Caco-2 (cell line): Measurements from ENCODE around the gene ZBTB7A. TPM values are rescaled to one million over a fixed set of nuclear protein-coding genes. Genes with fewer than 3 reads are reported as not detected.
A peak's percentile ranks its signal among the peaks of the same experiment; 100 is the strongest.

Experiments
- BruUV-seq: library from RNA; stranded (reverse); fragments of 400-500 nt; replicated peaks from 2 replicates; lab custom pipeline; 2021; lab: Mats Ljungman, UMichigan
- CTCF ChIA-PET: fragments of 300-600 bp; sonication (Branson Sonifier 250); formaldehyde crosslinking; loops from one replicate; lab custom pipeline; 2022; ENCODE audit warnings: antibody characterized with exemption; lab: Charles Lee
- POLR2A ChIA-PET: fragments of 300-600 bp; sonication (Branson Sonifier 250); formaldehyde crosslinking; loops from one replicate; lab custom pipeline; 2022; ENCODE audit warnings: antibody characterized with exemption; lab: Charles Lee
- DNase-seq, 2 experiments: peaks; one replicate each; pipeline versions ENCODE4 v3.0.0 to v3.0.0-alpha.2; 2020 to 2022
- H3K27me3 ChIP-seq: replicated peaks from 2 replicates; pipeline ENCODE4 v1.6.0; 2011; ENCODE audit warnings: low read length; ENCODE audit not compliant: control insufficient read depth, insufficient read depth
- H3K36me3 ChIP-seq: 2 replicates; pipeline ENCODE4 v1.5.1; 2011; ENCODE audit warnings: low read length; ENCODE audit not compliant: control insufficient read depth, insufficient read depth
- H3K4me1 ChIP-seq: fragments of 250-450 bp; sonication (Bioruptor Pico); 2 replicates; pipeline ENCODE4 v1.5.1; 2020; ENCODE audit warnings: mild to moderate bottlenecking
- H3K4me3 ChIP-seq: 2 replicates; pipeline ENCODE4 v1.5.1; 2011; ENCODE audit warnings: low read depth, mild to moderate bottlenecking, control low read depth, low read length
- H3K9me3 ChIP-seq: fragments of 250-450 bp; sonication (Bioruptor Pico); 2 replicates; pipeline ENCODE4 v1.5.1; 2020; ENCODE audit warnings: mild to moderate bottlenecking, moderate library complexity
- H3K27ac Mint-ChIP-seq: one replicate; pipeline ENCODE4 v1.8.0; 2022; ENCODE audit warnings: mixed read lengths; ENCODE audit not compliant: unreplicated experiment
- H3K27me3 Mint-ChIP-seq: one replicate; pipeline ENCODE4 v1.8.0; 2022; ENCODE audit warnings: mixed read lengths; ENCODE audit not compliant: insufficient read depth, unreplicated experiment
- H3K36me3 Mint-ChIP-seq: one replicate; pipeline ENCODE4 v1.8.0; 2022; ENCODE audit warnings: mild to moderate bottlenecking, mixed read lengths; ENCODE audit not compliant: insufficient read depth, unreplicated experiment
- H3K4me1 Mint-ChIP-seq: one replicate; pipeline ENCODE4 v1.8.0; 2022; ENCODE audit warnings: low read depth, mixed read lengths; ENCODE audit not compliant: unreplicated experiment
- H3K4me3 Mint-ChIP-seq: one replicate; pipeline ENCODE4 v1.8.0; 2022; ENCODE audit warnings: mild to moderate bottlenecking, moderate library complexity, mixed read lengths; ENCODE audit not compliant: unreplicated experiment
- H3K9me3 Mint-ChIP-seq: one replicate; pipeline ENCODE4 v1.8.0; 2022; ENCODE audit warnings: mixed read lengths; ENCODE audit not compliant: unreplicated experiment
- intact Hi-C: fragments of 100-400 bp; cut with micrococcal nuclease; formaldehyde crosslinking; loops from one replicate; pipeline ENCODE4 v1.10.0; 2022; ENCODE audit not compliant: unreplicated experiment
- total RNA-seq: library from RNA; stranded (reverse); gene quantifications from 2 replicates; pipeline ENCODE4 v1.2.3, GENCODE V29; 2022
- TF ChIP-seq, protein P1 (sequence below), 2 experiments: fragments of 200-600 bp in 1 of 2; IDR thresholded peaks; 1 replicate in 1 of 2; 2 replicates in 1 of 2; pipeline versions ENCODE4 v1.5.1 to v1.8.0; 2011 to 2022; ENCODE audit warnings: antibody characterized with exemption in 1 of 2, control low read depth in 1 of 2, inconsistent platforms in 1 of 2, low read depth in 1 of 2, low read length in 1 of 2, mild to moderate bottlenecking in 1 of 2, moderate library complexity in 1 of 2; ENCODE audit not compliant: insufficient read depth in 1 of 2, severe bottlenecking in 1 of 2, unreplicated experiment in 1 of 2

The ZBTB7A gene
- total RNA-seq, 1 experiment from 2014 or later = 11.9 TPM

DNA sequence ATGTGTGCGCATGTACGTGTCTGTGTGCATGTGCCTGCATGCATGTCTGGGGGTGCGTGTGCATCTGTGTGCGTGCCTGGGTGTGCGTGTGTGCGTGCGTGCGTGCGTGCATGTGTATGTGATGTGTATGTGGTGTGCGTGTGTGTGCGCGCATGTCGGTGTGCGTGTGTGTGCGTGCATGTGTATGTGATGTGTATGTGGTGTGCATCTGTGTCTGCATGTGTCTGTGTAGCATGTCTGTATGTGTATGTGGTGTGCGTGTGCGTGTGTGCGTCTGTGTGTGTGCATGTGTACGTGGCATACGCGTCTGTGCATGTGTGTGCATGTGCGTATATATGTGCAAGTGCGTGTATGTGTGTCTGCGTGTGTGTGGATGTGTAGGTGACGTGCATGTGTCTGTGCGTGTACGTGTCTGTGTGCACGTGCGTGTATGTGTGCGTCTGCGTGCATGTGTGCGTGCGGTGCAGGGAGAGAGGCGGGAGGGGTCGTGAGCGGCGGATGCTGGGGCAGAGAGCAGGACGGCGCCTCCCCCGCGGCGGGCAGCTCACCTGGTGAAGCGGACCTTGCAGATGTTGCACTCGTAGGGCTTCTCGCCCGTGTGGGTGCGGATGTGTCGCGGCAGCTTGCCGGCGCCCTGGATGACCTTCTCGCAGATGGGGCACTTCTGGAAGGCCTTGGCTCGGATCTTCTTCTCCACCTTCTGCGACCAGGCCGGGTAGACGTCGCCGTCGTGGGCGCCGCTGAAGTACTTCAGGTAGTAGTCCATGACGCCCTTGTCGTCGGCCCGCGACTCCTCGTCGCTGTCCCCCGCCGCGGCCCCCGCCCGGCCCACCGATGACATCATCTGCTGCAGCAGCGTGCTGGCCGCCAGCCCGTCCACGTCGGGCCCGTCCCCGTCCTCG lies 13.0 kb downstream of the ZBTB7A start:
- no peak overlapping the region for H3K4me3 ChIP-seq
- Mint-ChIP-seq H3K27me3 (no peaks in the 10 kb centered on the region), H3K27ac (no peak overlapping the region), H3K9me3 (no peaks in the 10 kb centered on the region), H3K36me3 (peaks cover 85% of the 10 kb centered on the region), H3K4me1 (no peaks in the 10 kb centered on the region), H3K4me3 (no peak overlapping the region)
- H3K9me3 ChIP-seq = no peaks in the 10 kb centered on the region
- intact Hi-C loops = no loop called here
- no peaks in the 10 kb centered on the region for H3K27me3 ChIP-seq
- BruUV-seq = no TSS peak
- H3K4me1 ChIP-seq = peaks cover 7% of the 10 kb centered on the region; the same call in 1 of the 2 replicates
- POLR2A ChIA-PET = no interaction called here
- peaks cover 3% of the 10 kb centered on the region for H3K36me3 ChIP-seq
- DNase-seq = no peak
- CTCF ChIA-PET = no interaction called here
- TF ChIP-seq, protein P1, sequence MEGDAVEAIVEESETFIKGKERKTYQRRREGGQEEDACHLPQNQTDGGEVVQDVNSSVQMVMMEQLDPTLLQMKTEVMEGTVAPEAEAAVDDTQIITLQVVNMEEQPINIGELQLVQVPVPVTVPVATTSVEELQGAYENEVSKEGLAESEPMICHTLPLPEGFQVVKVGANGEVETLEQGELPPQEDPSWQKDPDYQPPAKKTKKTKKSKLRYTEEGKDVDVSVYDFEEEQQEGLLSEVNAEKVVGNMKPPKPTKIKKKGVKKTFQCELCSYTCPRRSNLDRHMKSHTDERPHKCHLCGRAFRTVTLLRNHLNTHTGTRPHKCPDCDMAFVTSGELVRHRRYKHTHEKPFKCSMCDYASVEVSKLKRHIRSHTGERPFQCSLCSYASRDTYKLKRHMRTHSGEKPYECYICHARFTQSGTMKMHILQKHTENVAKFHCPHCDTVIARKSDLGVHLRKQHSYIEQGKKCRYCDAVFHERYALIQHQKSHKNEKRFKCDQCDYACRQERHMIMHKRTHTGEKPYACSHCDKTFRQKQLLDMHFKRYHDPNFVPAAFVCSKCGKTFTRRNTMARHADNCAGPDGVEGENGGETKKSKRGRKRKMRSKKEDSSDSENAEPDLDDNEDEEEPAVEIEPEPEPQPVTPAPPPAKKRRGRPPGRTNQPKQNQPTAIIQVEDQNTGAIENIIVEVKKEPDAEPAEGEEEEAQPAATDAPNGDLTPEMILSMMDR (IDR thresholded peaks at IDR 0.05; ENCODE audit: insufficient read depth in 1 of 2, low read depth in 1 of 2, low read length in 1 of 2, severe bottlenecking in 1 of 2, unreplicated experiment in 1 of 2) = no peak

DNA sequence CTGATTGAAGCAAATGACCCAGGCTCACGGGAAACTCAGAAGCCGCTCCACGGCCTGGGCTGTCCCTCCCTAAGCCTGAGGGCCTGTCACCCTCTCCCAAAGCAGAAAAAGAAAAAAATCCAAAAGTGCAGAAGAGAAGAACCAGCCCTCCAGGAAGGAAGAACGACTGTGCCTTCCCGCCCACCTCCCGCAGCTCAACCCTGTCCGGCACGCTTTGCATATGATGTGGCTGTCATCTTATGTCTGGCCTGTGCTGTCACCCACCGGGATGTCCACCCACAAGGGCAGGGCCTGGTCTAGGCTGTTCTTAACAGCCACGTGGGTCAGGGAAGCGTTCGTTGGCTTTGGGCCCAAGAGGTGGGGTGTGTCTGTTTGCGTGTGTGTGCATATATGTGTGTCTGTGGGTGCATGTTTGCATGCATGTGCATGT lies 13.7 kb downstream of the ZBTB7A start:
- Mint-ChIP-seq H3K4me1 (no peaks in the 10 kb centered on the region), H3K4me3 (no peak overlapping the region), H3K27me3 (no peaks in the 10 kb centered on the region), H3K9me3 (no peaks in the 10 kb centered on the region), H3K36me3 (peaks cover 85% of the 10 kb centered on the region), H3K27ac (no peak overlapping the region)
- Histone ChIP-seq H3K36me3 (peaks cover 3% of the 10 kb centered on the region), H3K27me3 (no peaks in the 10 kb centered on the region), H3K9me3 (no peaks in the 10 kb centered on the region), H3K4me3 (no peak overlapping the region), H3K4me1 (peaks cover 4% of the 10 kb centered on the region; the same call in 1 of the 2 replicates)
- TF ChIP-seq, protein P1 (IDR thresholded peaks at IDR 0.05; ENCODE audit: insufficient read depth in 1 of 2, low read depth in 1 of 2, low read length in 1 of 2, severe bottlenecking in 1 of 2, unreplicated experiment in 1 of 2) = no peak
- intact Hi-C loops = no loop called here
- BruUV-seq = no TSS peak
- ChIA-PET POLR2A (no interaction called here), CTCF (no interaction called here)
- no peak for DNase-seq

DNA sequence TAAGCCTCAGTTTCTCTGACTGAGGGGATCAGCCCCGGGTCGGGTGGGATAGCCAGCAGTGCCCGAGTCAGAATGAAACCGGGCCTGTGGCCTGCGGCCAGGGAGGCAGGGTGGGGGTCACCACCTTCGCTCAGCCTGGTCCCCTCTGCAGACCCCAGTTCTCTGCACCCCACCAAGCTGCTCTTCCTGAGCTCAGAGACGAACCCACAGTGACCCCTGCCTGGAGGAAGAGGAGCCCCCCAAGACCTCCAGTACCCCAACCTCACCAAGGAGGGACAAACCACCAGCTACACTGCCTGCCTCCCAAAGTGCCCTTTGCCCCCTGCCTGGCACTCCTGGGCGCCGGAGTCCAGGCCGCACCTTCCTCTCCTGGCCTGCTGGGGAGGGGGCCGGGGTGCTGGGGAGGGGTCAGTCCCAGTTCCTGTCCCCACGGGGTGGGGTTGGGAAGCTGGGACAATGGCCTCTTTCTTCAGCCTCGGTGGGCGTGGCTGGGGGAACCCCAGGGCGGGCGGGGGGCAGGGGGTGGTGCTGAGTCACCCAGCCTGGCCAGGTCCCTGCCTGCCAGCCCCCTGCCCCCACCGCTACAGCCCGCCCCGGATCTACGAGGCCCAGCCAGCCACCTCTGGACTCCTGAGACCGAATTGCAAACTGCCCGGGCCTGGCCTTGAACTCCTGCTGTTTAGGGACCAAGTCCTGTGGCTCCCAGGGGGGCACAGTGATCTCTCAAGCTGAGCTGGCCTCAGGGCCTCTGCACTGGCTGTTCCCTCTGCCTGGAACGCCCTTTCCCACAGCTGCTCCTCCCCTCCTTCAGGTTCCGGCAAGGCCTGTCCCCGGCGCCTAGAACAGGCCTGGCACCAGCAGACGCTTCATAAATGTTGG lies 14.3 kb downstream of the ZBTB7A start:
- peaks cover 4% of the 10 kb centered on the region; the same call in 1 of the 2 replicates for H3K4me1 ChIP-seq
- no peaks in the 10 kb centered on the region for H3K27me3 ChIP-seq
- H3K4me1 Mint-ChIP-seq = no peaks in the 10 kb centered on the region
- no peak overlapping the region for H3K4me3 ChIP-seq
- no peak overlapping the region for H3K4me3 Mint-ChIP-seq
- no peak overlapping the region for H3K27ac Mint-ChIP-seq
- H3K36me3 ChIP-seq = peaks cover 3% of the 10 kb centered on the region
- H3K9me3 Mint-ChIP-seq = no peaks in the 10 kb centered on the region
- BruUV-seq = no TSS peak
- TF ChIP-seq, protein P1 (IDR thresholded peaks at IDR 0.05; ENCODE audit: insufficient read depth in 1 of 2, low read depth in 1 of 2, low read length in 1 of 2, severe bottlenecking in 1 of 2, unreplicated experiment in 1 of 2) = no peak
- no peaks in the 10 kb centered on the region for H3K27me3 Mint-ChIP-seq
- peaks cover 80% of the 10 kb centered on the region for H3K36me3 Mint-ChIP-seq
- CTCF ChIA-PET = interaction anchor here (0.6 kb wide), 1 partner anchor 156 kb away, joined by 4 read pairs; no protein-coding TSS in a partner anchor
- DNase-seq = peak in 1 of 2 experiments; percentile 73
- POLR2A ChIA-PET = no interaction called here
- no peaks in the 10 kb centered on the region for H3K9me3 ChIP-seq
- intact Hi-C loops = no loop called here
